Activated T-helper 2 cell treated with anti-CD3 and anti-CD28 coated beads, Interferon-gamma antibody, Interleukin-2, Interleukin-4, amounts not matched to agents 10 μg/mL and 5 μg/mL and 100 μg/mL, durations not matched to agents 14 hours and 24 hours and 36 hours (primary cell): ENCODE data around the gene NRCAM. TPM values are rescaled to one million over a fixed set of nuclear protein-coding genes. Genes with fewer than 3 reads are reported as not detected.
A peak's percentile ranks its signal among the peaks of the same experiment; 100 is the strongest.

Source experiments
- DNase-seq: peaks from one replicate; pipeline ENCODE4 v3.0.0; 2021; ENCODE audit warnings: low spot score
- H3K27ac Mint-ChIP-seq: one replicate; pipeline ENCODE4 v1.8.0; 2021; ENCODE audit warnings: mixed read lengths
- H3K27me3 Mint-ChIP-seq: one replicate; pipeline ENCODE4 v1.8.0; 2021; ENCODE audit warnings: low read depth, mixed read lengths
- H3K36me3 Mint-ChIP-seq: one replicate; pipeline ENCODE4 v1.8.0; 2021; ENCODE audit warnings: low read depth, mixed read lengths
- H3K4me1 Mint-ChIP-seq: one replicate; pipeline ENCODE4 v1.8.0; 2021; ENCODE audit warnings: low read depth, mixed read lengths
- H3K4me3 Mint-ChIP-seq: one replicate; pipeline ENCODE4 v1.8.0; 2021; ENCODE audit warnings: low read depth, mild to moderate bottlenecking, moderate library complexity, mixed read lengths
- H3K9me3 Mint-ChIP-seq: one replicate; pipeline ENCODE4 v1.8.0; 2021; ENCODE audit warnings: mixed read lengths
- intact Hi-C: fragments of 100-400 bp; cut with micrococcal nuclease; formaldehyde crosslinking; loops from one replicate; pipeline ENCODE4 v1.15.1; 2023
- total RNA-seq: library from RNA; stranded (reverse); gene quantifications from 2 replicates; pipeline ENCODE4 v1.2.3, GENCODE V29; 2022

The NRCAM gene
- total RNA-seq, 1 donor from 2014 or later = 0.05 TPM

DNA sequence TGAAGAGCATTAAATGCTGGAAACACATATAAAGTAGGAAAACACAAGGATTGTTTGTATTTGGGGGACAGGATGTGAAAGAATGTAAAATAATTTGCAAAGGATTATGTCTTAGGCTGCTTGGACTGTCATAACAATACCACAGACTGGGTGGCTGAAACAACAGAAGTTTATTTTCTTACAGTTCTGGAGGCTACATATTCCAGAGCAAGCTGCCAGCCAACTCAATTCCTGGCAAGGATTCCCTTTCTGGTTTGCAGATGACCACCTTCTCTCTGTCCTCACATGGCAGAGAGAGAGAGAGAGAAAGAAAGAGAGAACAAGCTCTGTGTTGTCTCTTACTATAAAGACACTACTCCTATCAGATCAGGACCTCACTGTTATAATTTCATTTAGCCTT lies 317.3 kb downstream of the NRCAM start:
- DNase-seq = no peak
- intact Hi-C loops = loop anchor here (5.0 to 10.0 kb wide), 3 partner anchors 207 to 1274 kb away; partner anchors contain the start of genes DLD and PIK3CG
- Mint-ChIP-seq H3K27me3 (peaks cover 24% of the 10 kb centered on the region), H3K36me3 (peaks cover 12% of the 10 kb centered on the region), H3K4me3 (no peak overlapping the region), H3K4me1 (peaks cover 37% of the 10 kb centered on the region), H3K9me3 (peaks cover 12% of the 10 kb centered on the region), H3K27ac (no peak overlapping the region)

DNA sequence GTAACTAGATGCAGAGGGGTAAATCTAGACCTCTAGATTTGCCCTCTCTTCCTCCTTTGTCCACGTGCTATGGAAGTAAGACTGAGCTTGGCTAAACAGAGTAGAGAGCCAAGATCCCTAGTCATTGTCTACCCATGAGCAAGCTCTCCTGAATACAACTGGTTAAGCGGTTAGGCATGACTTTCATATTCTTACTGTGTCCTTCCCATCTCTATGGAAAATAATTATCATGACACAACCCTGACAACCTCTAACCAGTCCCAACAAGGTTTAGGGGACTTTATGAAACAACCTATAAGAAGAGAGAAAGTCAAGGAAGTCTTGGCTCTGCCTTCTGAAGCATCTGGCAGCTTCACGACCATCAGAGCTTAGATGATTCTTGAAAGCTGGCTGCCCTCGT lies 318.2 kb downstream of the NRCAM start:
- H3K9me3 Mint-ChIP-seq = peaks cover 12% of the 10 kb centered on the region
- peaks cover 37% of the 10 kb centered on the region for H3K4me1 Mint-ChIP-seq
- H3K27me3 Mint-ChIP-seq = peaks cover 22% of the 10 kb centered on the region
- no peak for DNase-seq
- intact Hi-C loops = loop anchor here (2.0 to 10.0 kb wide), 4 partner anchors 206 to 1273 kb away; partner anchors contain the start of genes DLD, DNAJB9, PIK3CG and THAP5
- H3K36me3 Mint-ChIP-seq = peaks cover 12% of the 10 kb centered on the region
- peak overlapping the region; percentile 19 for H3K27ac Mint-ChIP-seq
- H3K4me3 Mint-ChIP-seq = no peak overlapping the region

DNA sequence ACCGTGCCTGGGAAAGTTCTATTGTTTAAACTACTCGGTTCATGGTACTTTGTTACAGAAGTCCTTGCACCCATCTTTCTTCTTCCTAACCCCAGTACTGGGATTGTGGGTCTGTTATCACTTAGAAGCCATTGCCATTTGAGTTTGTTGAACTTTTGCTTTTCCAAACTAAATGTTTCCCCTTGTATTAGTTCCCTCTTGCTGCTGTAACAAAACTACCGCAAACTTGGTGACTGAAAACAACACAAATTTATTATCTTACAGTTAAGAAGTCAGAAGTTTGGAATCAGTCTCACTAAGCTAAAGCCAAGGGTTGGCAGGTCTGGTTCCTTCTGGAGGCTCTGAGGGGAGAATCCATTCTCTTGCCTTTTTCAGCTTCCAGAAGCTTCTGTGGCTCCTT lies 319.2 kb downstream of the NRCAM start:
- H3K4me3 Mint-ChIP-seq = no peak overlapping the region
- H3K9me3 Mint-ChIP-seq = peaks cover 12% of the 10 kb centered on the region
- H3K27me3 Mint-ChIP-seq = peaks cover 24% of the 10 kb centered on the region
- DNase-seq = no peak
- intact Hi-C loops = loop anchor here (2.0 to 10.0 kb wide), 4 partner anchors 205 to 1272 kb away; partner anchors contain the start of genes DLD, DNAJB9, PIK3CG and THAP5
- H3K27ac Mint-ChIP-seq = peak overlapping the region; percentile 30
- H3K36me3 Mint-ChIP-seq = peaks cover 12% of the 10 kb centered on the region
- H3K4me1 Mint-ChIP-seq = peaks cover 40% of the 10 kb centered on the region

DNA sequence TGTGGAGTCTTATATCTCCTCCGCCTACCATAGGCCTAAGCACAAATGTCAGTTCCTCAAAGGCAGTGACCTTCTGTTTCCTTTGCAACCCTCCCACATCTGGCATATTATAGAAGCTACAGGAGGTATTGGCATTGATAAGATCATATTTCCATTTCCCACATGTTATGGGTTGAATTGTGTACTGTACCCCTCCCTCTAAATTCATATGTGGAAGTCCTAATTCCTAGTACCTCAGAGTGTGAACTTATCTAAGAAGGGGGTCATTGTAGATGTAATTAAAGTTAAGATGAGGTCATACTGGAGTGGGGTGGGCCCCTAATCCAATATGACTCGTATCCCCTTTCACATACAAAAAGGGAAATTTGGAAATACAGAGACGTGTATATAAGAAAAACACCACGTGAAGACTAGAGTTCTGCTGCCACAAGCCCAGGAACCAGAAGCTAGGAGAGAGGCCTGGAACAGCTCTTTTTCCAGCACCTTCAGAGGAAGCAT lies 320.0 kb downstream of the NRCAM start:
- no peak for DNase-seq
- intact Hi-C loops = loop anchor here (1.0 to 10.0 kb wide), 5 partner anchors 16 to 1271 kb away; partner anchors contain the start of genes DLD, DNAJB9, PIK3CG and THAP5
- H3K36me3 Mint-ChIP-seq = peaks cover 12% of the 10 kb centered on the region
- peaks cover 38% of the 10 kb centered on the region for H3K4me1 Mint-ChIP-seq
- peak overlapping the region; percentile 93 for H3K27ac Mint-ChIP-seq
- H3K27me3 Mint-ChIP-seq = peaks cover 26% of the 10 kb centered on the region
- peaks cover 12% of the 10 kb centered on the region for H3K9me3 Mint-ChIP-seq
- H3K4me3 Mint-ChIP-seq = peak overlapping the region; percentile 55

DNA sequence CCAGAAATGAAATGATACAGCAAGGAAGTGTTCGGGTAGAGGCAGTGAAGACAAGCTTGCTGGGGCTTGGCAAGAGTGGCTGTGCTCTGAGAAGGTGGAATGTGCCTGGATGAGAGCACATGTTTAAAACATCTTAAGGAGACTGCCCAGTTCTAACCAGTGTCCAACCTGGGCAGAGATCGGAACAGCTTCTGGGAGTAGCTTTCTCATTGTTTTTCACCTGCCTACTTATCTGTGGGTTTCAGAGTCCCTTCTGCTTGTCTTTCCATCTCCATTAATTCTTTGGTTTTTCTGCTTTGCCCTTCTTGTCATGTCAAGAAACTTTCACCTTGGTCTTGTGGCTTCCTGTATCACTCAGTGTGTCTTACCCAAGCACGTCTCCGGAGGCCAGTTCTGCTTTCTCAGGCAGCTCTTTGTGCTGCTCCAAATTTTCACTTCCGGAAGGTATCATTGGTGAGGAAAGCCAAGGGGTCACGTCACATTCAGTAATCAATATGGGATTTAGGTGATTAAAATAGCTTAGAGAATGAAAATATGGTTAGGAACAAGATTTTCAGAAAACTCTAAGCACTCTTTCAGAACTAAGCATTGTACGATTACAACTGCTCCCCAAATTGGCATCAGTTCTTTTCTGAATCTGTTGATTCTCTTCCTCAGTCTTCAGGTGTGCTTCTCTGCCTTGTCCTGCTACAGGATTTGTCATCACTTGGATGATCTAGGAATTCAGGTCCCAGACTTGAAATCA lies 320.6 kb downstream of the NRCAM start:
- DNase-seq = peak; percentile 27
- Mint-ChIP-seq H3K36me3 (peaks cover 12% of the 10 kb centered on the region), H3K27me3 (peaks cover 30% of the 10 kb centered on the region), H3K9me3 (peaks cover 12% of the 10 kb centered on the region), H3K4me3 (peak overlapping the region; percentile 55), H3K4me1 (peaks cover 38% of the 10 kb centered on the region), H3K27ac (peak overlapping the region; percentile 93)
- intact Hi-C loops = loop anchor here (1.0 to 10.0 kb wide), 7 partner anchors 8 to 1271 kb away; partner anchors contain the start of genes DLD, DNAJB9, PIK3CG and THAP5

DNA sequence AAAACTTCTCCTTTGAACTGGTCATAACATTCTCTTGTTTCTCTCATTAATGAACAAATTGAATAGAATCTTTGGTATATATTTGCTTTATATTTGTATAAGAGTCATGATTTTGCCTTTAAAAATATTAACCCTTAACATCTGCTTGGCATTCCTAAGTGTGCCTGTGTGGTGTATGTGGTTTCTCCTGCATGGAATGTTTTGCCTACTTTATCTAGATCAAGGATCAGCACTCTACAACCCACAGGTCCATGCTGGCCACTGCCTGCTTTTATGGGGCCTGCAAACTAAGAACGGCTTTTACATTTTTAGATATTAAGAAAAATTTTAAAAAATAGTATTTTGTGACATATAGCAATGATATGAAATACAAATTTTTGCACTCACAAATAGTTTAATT lies 321.8 kb downstream of the NRCAM start:
- Mint-ChIP-seq H3K4me3 (no peak overlapping the region), H3K36me3 (peaks cover 12% of the 10 kb centered on the region)
- intact Hi-C loops = loop anchor here (2.0 to 10.0 kb wide), 2 partner anchors 320 to 1270 kb away; partner anchors contain the start of gene PIK3CG

DNA sequence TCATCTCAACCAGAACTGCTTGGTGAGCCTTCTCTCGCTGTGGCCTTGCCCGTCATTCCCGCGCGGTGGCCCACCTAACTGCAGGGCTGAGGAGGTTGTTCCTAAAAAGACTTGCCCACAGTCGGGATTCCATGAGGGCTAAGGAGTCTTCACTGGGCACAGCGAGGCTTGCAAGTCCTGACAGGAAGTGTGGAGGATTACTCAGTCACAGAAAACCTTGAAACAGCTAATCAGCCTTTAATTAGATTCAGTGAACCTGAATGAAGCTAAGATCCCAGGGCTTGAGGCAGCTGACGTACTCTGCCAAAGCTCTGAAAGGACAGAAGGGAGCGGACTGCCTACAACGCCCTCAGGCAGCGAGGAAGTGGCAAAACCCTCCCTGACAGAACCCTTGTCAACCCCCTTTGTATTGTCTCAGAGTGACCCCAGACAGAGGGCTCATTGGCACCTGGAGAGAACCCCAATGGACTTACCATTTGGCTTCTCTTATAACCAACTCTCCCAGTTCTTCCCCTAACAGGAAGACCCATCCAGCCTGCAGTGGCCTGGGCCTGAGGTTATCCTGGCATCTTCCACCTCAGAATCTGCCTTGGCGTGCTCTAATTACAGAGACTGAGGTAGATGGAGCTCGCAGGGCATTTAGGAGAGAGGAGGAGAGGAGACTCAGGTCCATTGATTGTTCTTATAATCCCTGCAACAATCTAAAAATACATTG lies 323.5 kb downstream of the NRCAM start:
- intact Hi-C loops = loop anchor here (10.0 kb wide), 1 partner anchor 1268 kb away; the partner anchor contains the start of gene PIK3CG
- peaks cover 11% of the 10 kb centered on the region for H3K9me3 Mint-ChIP-seq
- H3K4me3 Mint-ChIP-seq = no peak overlapping the region
- H3K4me1 Mint-ChIP-seq = peaks cover 30% of the 10 kb centered on the region
- H3K36me3 Mint-ChIP-seq = peaks cover 9% of the 10 kb centered on the region
- no peak for DNase-seq
- no peak overlapping the region for H3K27ac Mint-ChIP-seq
- H3K27me3 Mint-ChIP-seq = peaks cover 19% of the 10 kb centered on the region

More for the DNA sequence above, 321.8 kb downstream of the NRCAM start:
- Mint-ChIP-seq H3K27me3 (peaks cover 27% of the 10 kb centered on the region), H3K27ac (no peak overlapping the region), H3K4me1 (peaks cover 33% of the 10 kb centered on the region), H3K9me3 (peaks cover 12% of the 10 kb centered on the region)
- DNase-seq = no peak

DNA sequence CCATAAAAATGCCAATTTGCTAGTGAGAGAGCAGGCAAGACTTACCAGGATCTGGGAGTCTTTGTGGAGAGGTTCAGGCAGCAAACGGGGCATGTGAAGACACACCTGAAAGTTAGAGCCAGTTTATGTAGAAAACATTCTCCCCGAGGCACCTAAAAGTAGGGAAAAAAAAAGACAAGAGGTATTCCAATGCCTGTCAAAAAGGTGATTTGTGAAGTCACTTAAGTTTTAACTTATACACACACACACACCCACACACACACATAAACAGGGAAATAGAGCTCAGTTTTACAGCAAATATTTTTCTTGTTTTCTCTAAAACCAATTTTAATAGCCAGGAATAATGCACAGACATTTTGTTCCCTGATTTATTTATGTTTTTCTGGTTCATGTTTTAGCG lies 326.0 kb downstream of the NRCAM start, which contains the start of gene LAMB4:
LAMB4 (minus strand) TSS at position 101 of the 400 bp plus-strand sequence. CDS start 7,197 bp downstream, outside the sequence.
- Mint-ChIP-seq H3K36me3 (no peaks in the 10 kb centered on the region), H3K4me3 (no peak within 1 kb of the TSS), H3K27ac (no peak within 1 kb of the TSS), H3K9me3 (no peaks in the 10 kb centered on the region), H3K27me3 (peaks cover 20% of the 10 kb centered on the region), H3K4me1 (peaks cover 14% of the 10 kb centered on the region)
- intact Hi-C loops = loop anchor here (10.0 kb wide), 1 partner anchor 1265 kb away; the partner anchor contains the start of gene PIK3CG
- DNase-seq = no peak

DNA sequence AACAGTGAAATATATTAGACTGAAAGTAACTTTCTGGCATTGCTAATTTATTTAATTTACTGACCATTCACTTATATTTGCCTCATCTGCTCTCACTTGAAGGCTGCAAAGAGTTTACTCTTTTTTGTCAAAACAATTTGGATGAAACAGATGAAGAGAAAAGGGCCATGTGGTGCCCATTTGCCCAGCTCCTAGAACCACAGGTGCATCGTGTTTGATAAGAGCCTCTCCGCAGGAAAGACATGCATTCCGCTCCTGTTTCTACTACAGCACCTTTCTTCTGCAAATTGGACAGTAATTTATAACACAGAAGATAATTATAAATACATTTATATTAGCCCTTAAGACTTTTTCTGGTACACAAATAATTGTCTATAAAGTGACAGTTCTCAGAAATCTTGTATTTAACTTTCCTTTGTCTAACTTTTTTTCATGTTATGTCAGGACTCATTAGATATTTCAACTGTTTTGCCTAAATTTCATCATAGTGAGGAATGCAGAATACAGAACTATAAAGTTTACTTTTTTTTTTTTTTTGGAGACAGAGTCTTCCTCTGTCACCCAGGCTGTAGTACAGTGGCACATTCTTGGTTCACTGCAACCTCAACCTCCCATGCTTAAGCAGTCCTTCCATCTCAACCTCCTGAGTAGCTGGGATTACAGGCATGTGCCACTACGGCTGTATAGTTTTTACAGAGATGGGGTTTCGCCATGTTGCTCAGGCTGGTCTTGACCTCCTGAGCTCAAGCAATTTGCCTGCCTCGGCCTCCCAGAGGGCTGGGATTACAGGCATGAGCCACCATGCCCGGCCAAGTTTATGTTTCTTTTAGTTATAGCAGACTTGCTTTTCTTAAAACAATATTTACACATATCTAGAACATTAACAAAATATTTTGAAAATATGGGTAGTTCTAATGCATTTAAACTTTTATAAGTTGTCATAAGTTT lies 326.9 kb downstream of the NRCAM start:
- no peaks in the 10 kb centered on the region for H3K9me3 Mint-ChIP-seq
- no peak overlapping the region for H3K4me3 Mint-ChIP-seq
- peaks cover 9% of the 10 kb centered on the region for H3K4me1 Mint-ChIP-seq
- intact Hi-C loops = no loop called here
- DNase-seq = no peak
- H3K27ac Mint-ChIP-seq = no peak overlapping the region
- H3K36me3 Mint-ChIP-seq = no peaks in the 10 kb centered on the region
- H3K27me3 Mint-ChIP-seq = peaks cover 24% of the 10 kb centered on the region

DNA sequence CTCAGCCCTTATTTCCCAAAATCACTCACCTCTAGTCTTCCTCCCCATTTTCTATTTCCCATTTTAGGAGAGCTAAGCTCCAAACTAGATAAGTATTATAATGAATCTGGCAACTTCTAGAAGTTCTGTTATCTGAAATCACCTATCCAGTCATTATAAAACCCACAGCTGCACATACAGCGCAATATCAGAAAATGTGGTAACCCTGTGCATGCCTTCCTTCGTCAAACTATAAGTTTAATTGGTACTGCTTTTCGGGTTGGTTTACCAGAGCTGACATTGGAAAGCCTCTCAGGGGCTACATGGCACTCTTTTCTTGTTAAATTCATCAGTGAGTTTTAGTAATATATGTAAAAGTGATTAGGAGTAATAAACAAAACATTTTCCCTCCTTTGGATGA lies 327.7 kb downstream of the NRCAM start:
- Mint-ChIP-seq H3K4me1 (peaks cover 9% of the 10 kb centered on the region), H3K4me3 (no peak overlapping the region), H3K36me3 (no peaks in the 10 kb centered on the region), H3K9me3 (no peaks in the 10 kb centered on the region), H3K27me3 (peaks cover 24% of the 10 kb centered on the region), H3K27ac (no peak overlapping the region)
- no peak for DNase-seq
- intact Hi-C loops = loop anchor here (1.0 kb wide), 1 partner anchor 9 kb away; no protein-coding TSS in a partner anchor

DNA sequence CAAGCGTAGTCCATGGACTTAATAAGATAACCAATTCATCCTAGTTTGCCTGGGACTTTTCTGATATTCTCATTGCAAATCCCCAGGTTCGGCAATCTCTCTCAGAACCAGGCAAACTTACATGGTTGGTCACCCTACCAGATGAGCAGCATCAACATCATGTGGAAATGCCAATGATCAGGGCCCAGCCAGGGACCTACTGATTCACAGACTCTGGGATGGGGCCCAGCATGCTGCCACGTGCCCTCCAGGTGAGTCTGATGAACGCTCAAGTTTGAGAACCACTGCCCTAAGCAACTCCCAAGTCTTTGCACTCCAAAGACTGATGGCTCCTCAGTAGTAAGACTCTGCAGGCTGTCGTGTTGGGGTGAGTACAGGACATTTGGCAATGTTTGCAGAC lies 328.8 kb downstream of the NRCAM start:
- H3K27me3 Mint-ChIP-seq = peaks cover 26% of the 10 kb centered on the region
- intact Hi-C loops = loop anchor here (1.0 kb wide), 1 partner anchor 8 kb away; no protein-coding TSS in a partner anchor
- no peak overlapping the region for H3K4me3 Mint-ChIP-seq
- H3K4me1 Mint-ChIP-seq = peaks cover 7% of the 10 kb centered on the region
- H3K27ac Mint-ChIP-seq = no peak overlapping the region
- no peak for DNase-seq
- H3K36me3 Mint-ChIP-seq = no peaks in the 10 kb centered on the region
- no peaks in the 10 kb centered on the region for H3K9me3 Mint-ChIP-seq
